Melanocyte of skin (primary cell): ENCODE results near the gene XYLB. TPM values are rescaled to one million over a fixed set of nuclear protein-coding genes. Genes with fewer than 3 reads are reported as not detected.

ENCODE experiments used
- small RNA-seq, 2 donors: library from RNA; depleted of rRNA; stranded (forward); fragments of <200 nt; gene quantifications; one replicate each; pipeline ENCODE3, GENCODE V24; 2012
- total RNA-seq, 2 donors: library from RNA; depleted of rRNA; stranded (reverse); fragments of >200 nt; gene quantifications; 2 replicates each; pipeline ENCODE4 v1.2.3, GENCODE V29; 2012

The XYLB gene
- total RNA-seq: 10 to 100 TPM; 14.8 to 25.3 TPM

GRCh38 chr3:38346587-38347410 lies at the start of gene XYLB:
Gene XYLB (plus strand): TSS chr3:38346785. CDS start chr3:38346869, 84 bp downstream.

GRCh38 chr3:38453075-38453912 lies 106.7 kb downstream of the XYLB start, which contains the start of gene ACVR2B:
Gene ACVR2B (plus strand): TSS chr3:38453890. CDS start chr3:38454323, 433 bp downstream.

Small RNA genes within 50 kb of the gene (small RNA-seq; reads per million reads assigned to genes)
- gene RNU6-235P: 0 reads per million in 2 donors

Other genes starting within 250 kb of the XYLB start
- 10 to 100 TPM; 25.8 to 33.6 TPM for gene ACAA1, start 209.7 kb upstream of the XYLB start, total RNA-seq
- 10 to 100 TPM; 27.9 to 44.6 TPM for gene MYD88, start 208.1 kb upstream of the XYLB start, total RNA-seq
- 10 to 100 TPM; 31.7 to 41.3 TPM for gene OXSR1, start 181.2 kb upstream of the XYLB start, total RNA-seq
- under 1 TPM; under 0.01 to 0.33 TPM for gene SLC22A13, start 81.0 kb upstream of the XYLB start, total RNA-seq
- gene SLC22A14, start 64.5 kb upstream of the XYLB start, total RNA-seq: under 1 TPM in 1 of 2 donors, not detected in 1; under 0.01 TPM
- 1 to 10 TPM; 4.5 to 5.0 TPM for gene ACVR2B, start 107.1 kb downstream of the XYLB start, total RNA-seq
- gene EXOG, start 149.6 kb downstream of the XYLB start, total RNA-seq: 10 to 100 TPM in 1 of 2 donors, 1 to 10 TPM in 1; 9.6 to 14.7 TPM